A549 (cell line): ENCODE measurements around the gene LCN1. TPM values are rescaled to one million over a fixed set of nuclear protein-coding genes. Genes with fewer than 3 reads are reported as not detected.

Experiments
- ATAC-seq, 2 experiments: fragments of 200-7000 bp in 1 of 2; fragments of >200 bp in 1 of 2; cut with Nextera tagmentation in 1 of 2; cut with Tn5 transposase in 1 of 2; 3 replicates each; pipeline versions ENCODE4 v1.8.0 to v1.9.1; 2018 to 2020; ENCODE audit warnings: mild to moderate bottlenecking in 1 of 2, moderate library complexity in 1 of 2
- CTCF ChIA-PET: fragments of 300-600 bp; sonication (Branson Sonifier 250); formaldehyde crosslinking; extraction: SDS; loops from one replicate; lab custom pipeline; 2021; ENCODE audit warnings: antibody characterized with exemption, inconsistent platforms; lab: Yijun Ruan, JAX
- POLR2A ChIA-PET: fragments of 350-600 bp; formaldehyde crosslinking; extraction: SDS; loops from one replicate; lab custom pipeline; 2021; ENCODE audit warnings: antibody characterized with exemption, inconsistent platforms; lab: Yijun Ruan, JAX
- DNase-seq, 2 experiments: peaks; one replicate each; pipeline versions ENCODE4 v3.0.0 to v3.0.0-alpha.2; 2011 to 2016; ENCODE audit warnings: low read depth in 1 of 2, low spot score in 1 of 2
- FAIRE-seq: peaks from 2 replicates; lab custom pipeline; 2011; peaks lifted over from hg19 to GRCh38; lab: Jason Lieb, UNC
- H3K27ac ChIP-seq, 2 experiments: fragments of >200 bp; sonication (Bioruptor Twin); formaldehyde crosslinking; 3 replicates each; pipeline ENCODE4 v1.5.1; 2016 to 2017
- H3K4me1 ChIP-seq: fragments of >200 bp; sonication (Bioruptor Twin); formaldehyde crosslinking; 3 replicates; pipeline ENCODE4 v1.6.1; 2016
- H3K4me2 ChIP-seq: fragments of >200 bp; sonication (Bioruptor Twin); formaldehyde crosslinking; 3 replicates; pipeline ENCODE4 v1.6.1; 2016
- H3K4me3 ChIP-seq: fragments of >200 bp; sonication (Bioruptor Twin); formaldehyde crosslinking; 3 replicates; pipeline ENCODE4 v1.5.1; 2016
- H3K9me3 ChIP-seq: fragments of >200 bp; sonication (Bioruptor Twin); formaldehyde crosslinking; 3 replicates; pipeline ENCODE4 v1.6.1; 2016
- CBX2 ChIP-seq: fragments of 200-600 bp; sonication (generic); IDR thresholded peaks from 2 replicates; pipeline ENCODE4 v1.6.1; 2016; ENCODE audit warnings: low read depth, mild to moderate bottlenecking, borderline replicate concordance
- CHD2 ChIP-seq: fragments of 150-350 bp; IDR thresholded peaks from 2 replicates; pipeline ENCODE4 v1.6.1; 2014; ENCODE audit warnings: low read length; ENCODE audit not compliant: partially characterized antibody
- CHD4 ChIP-seq: fragments of 200-600 bp; sonication (generic); IDR thresholded peaks from 2 replicates; pipeline ENCODE4 v1.6.1; 2016; ENCODE audit warnings: antibody characterized with exemption, mild to moderate bottlenecking, borderline replicate concordance
- EHF ChIP-seq: fragments of 250-450 bp; sonication (Bioruptor Pico); IDR thresholded peaks from 2 replicates; pipeline ENCODE4 v1.5.0; 2020; ENCODE audit warnings: mild to moderate bottlenecking
- EHMT2 ChIP-seq: fragments of 200-600 bp; sonication (generic); IDR thresholded peaks from 2 replicates; pipeline ENCODE4 v1.6.1; 2016; ENCODE audit warnings: antibody characterized with exemption, low read depth, mild to moderate bottlenecking, moderate library complexity
- ESRRA ChIP-seq: fragments of 150-350 bp; IDR thresholded peaks from 2 replicates; pipeline ENCODE4 v1.6.1; 2014; ENCODE audit warnings: mild to moderate bottlenecking, low read length, borderline replicate concordance
- FOSL2 ChIP-seq, 2 experiments: fragments of 450-650 bp in 1 of 2; fragments of >200 bp in 1 of 2; sonication (Bioruptor Twin) in 1 of 2; formaldehyde crosslinking; IDR thresholded peaks; 2 replicates each; pipeline versions ENCODE4 v1.5.0 to v1.6.1; 2016 to 2020; ENCODE audit warnings: mild to moderate bottlenecking in 1 of 2, moderate library complexity in 1 of 2
- HEYL ChIP-seq: fragments of 250-450 bp; sonication (Bioruptor Pico); IDR thresholded peaks from 2 replicates; pipeline ENCODE4 v1.8.0; 2021; ENCODE audit warnings: mild to moderate bottlenecking, moderate library complexity
- HMGXB4 ChIP-seq: fragments of 250-450 bp; sonication (Bioruptor Pico); IDR thresholded peaks from 2 replicates; pipeline ENCODE4 v1.5.0; 2021; ENCODE audit warnings: mild to moderate bottlenecking, moderate library complexity, borderline replicate concordance
- HOXB5 ChIP-seq: fragments of 250-450 bp; sonication (Bioruptor Pico); IDR thresholded peaks from 2 replicates; pipeline ENCODE4 v1.5.0; 2020; ENCODE audit warnings: mild to moderate bottlenecking, moderate library complexity
- MAFK ChIP-seq: fragments of 450-650 bp; IDR thresholded peaks from 2 replicates; pipeline ENCODE4 v1.6.1; 2014; ENCODE audit not compliant: partially characterized antibody
- MAZ ChIP-seq: fragments of 150-350 bp; IDR thresholded peaks from 2 replicates; pipeline ENCODE4 v1.6.1; 2014; ENCODE audit warnings: antibody characterized with exemption, low read depth, low read length, borderline replicate concordance
- MYC ChIP-seq: IDR thresholded peaks from 2 replicates; pipeline ENCODE4 v1.6.1; 2012; ENCODE audit warnings: mild to moderate bottlenecking, inconsistent platforms, low read length, improper control_type of control experiment, borderline replicate concordance
- NR3C1 ChIP-seq: fragments of >200 bp; sonication (Bioruptor Twin); formaldehyde crosslinking; IDR thresholded peaks from 3 replicates; pipeline ENCODE4 v1.6.1; 2017
- RAD21 ChIP-seq, 2 experiments: fragments of >200 bp in 1 of 2; sonication (Bioruptor Twin) in 1 of 2; formaldehyde crosslinking in 1 of 2; IDR thresholded peaks in 1 of 2; conservative IDR thresholded peaks in 1 of 2; 2 replicates in 1 of 2; 3 replicates in 1 of 2; pipeline ENCODE4 v1.6.1; 2012 to 2018; ENCODE audit warnings: inconsistent platforms in 1 of 2
- SMC3 ChIP-seq: fragments of >200 bp; sonication (Bioruptor Twin); formaldehyde crosslinking; IDR thresholded peaks from 3 replicates; pipeline ENCODE4 v1.6.1; 2018; ENCODE audit warnings: inconsistent platforms
- USF2 ChIP-seq: fragments of 450-650 bp; IDR thresholded peaks from 2 replicates; pipeline ENCODE4 v1.6.1; 2014; ENCODE audit warnings: antibody characterized with exemption
- ZFP36 ChIP-seq: fragments of 450-650 bp; IDR thresholded peaks from 2 replicates; pipeline ENCODE4 v1.6.1; 2014; ENCODE audit warnings: borderline replicate concordance; ENCODE audit not compliant: partially characterized antibody
- ZNF302 ChIP-seq: fragments of 250-450 bp; sonication (Bioruptor Pico); IDR thresholded peaks from 2 replicates; pipeline ENCODE4 v1.9.0; 2021; ENCODE audit warnings: inconsistent platforms, mild to moderate bottlenecking, moderate library complexity
- WGBS: methylation state at CpG from one replicate; pipeline ENCODE4 v1.1.6; 2017; ENCODE audit errors: missing lambda C conversion rate; 5-methylcytosine and 5-hydroxymethylcytosine counted together
- polyA plus RNA-seq, 4 experiments: library from polyadenylated mRNA; depleted of rRNA in 3 of 4; stranded (reverse); fragments of >200 nt; fragmentation: RNase III in 1 of 4; extraction: RNeasy Plus Mini Kit Qiagen cat#74134 plus additional on column Dnase treatment in 1 of 4; gene quantifications; 2 replicates in 3 of 4; 3 replicates in 1 of 4; pipeline ENCODE4 v1.2.3, GENCODE V29; 2011 to 2017
- TF ChIP-seq, protein P1 (sequence below): fragments of >200 bp; sonication (Bioruptor Twin); formaldehyde crosslinking; IDR thresholded peaks from 2 replicates; pipeline ENCODE4 v1.6.1; 2016
- TF ChIP-seq, protein P2 (sequence below): IDR thresholded peaks from 2 replicates; pipeline ENCODE4 v1.6.1; 2012
- TF ChIP-seq, protein P3 (sequence below): IDR thresholded peaks from 2 replicates; pipeline ENCODE4 v1.6.1; 2012; ENCODE audit warnings: low read depth, borderline replicate concordance

LCN1 gene
- polyA plus RNA-seq, 2 of the 4 experiments (the other 2 are of a cell fraction): not detected

DNA sequence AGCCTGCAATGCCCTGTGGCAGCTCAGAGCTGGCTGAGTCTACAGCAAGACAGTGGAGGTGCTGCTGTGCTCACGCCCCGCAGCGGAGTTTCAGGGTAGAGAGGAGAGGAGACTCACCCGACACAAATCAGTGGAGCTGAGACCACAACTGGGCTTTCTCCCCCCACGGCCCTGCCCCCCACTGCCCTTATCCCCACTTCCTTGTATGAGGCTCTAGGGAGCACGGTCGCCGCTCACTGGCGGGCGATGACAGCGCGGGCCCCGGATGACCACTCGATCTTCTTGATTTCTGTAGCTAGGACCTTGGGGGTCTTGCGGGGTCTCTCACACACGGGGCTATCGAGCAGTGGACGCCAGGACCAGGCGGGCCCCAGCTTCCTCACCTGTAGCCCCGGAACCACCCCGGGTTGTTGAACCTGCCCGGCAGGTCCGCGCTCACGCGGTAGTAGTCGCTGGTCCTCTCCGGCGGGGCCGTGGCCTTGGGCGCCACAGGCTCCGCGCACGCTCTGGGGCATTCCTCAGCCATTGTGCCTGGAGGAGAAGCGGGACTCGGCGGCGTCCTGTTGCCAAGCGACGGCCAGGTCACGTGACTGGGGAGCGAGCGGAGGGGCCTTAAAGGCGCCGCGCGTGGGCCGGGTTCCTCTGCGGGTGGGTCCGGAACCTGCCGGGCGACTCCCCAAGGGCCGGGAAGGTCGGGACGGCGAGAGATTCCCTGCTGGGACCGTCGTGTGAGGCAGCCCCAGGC, 21.7 kb upstream of the LCN1 start:
- peak; percentile 82 to 84 for DNase-seq
- no peak for TF ChIP-seq CHD2
- TF ChIP-seq, protein P1, sequence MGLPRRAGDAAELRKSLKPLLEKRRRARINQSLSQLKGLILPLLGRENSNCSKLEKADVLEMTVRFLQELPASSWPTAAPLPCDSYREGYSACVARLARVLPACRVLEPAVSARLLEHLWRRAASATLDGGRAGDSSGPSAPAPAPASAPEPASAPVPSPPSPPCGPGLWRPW: no peak
- TF ChIP-seq NR3C1: no peak
- no peak for TF ChIP-seq CBX2
- TF ChIP-seq EHMT2: no peak
- TF ChIP-seq HEYL: no peak
- TF ChIP-seq ESRRA: 0 out of 2 replicates have a peak, but pooled peaks have one; percentile 10
- TF ChIP-seq, protein P2, sequence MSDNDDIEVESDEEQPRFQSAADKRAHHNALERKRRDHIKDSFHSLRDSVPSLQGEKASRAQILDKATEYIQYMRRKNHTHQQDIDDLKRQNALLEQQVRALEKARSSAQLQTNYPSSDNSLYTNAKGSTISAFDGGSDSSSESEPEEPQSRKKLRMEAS: peak; percentile 46
- peak; percentile 95 for TF ChIP-seq USF2
- TF ChIP-seq HOXB5 (CRISPR knock-in tag): no peak
- TF ChIP-seq CHD4: no peak
- TF ChIP-seq EHF (CRISPR knock-in tag): no peak
- TF ChIP-seq MYC: no peak
- no peak for TF ChIP-seq ZNF302 (CRISPR knock-in tag)
- TF ChIP-seq FOSL2 (IDR thresholded peaks at IDR 0.05): no peak
- no peak for TF ChIP-seq FOSL2 (CRISPR knock-in tag; IDR thresholded peaks at IDR 0.05)
- no peak for TF ChIP-seq RAD21 (conservative IDR thresholded peaks at IDR 0.05 in 1 of 2, IDR thresholded peaks at IDR 0.05 in 1 of 2)
- TF ChIP-seq ZFP36: no peak
- no peak for FAIRE-seq
- WGBS: 4% methylated on average over 15 of the region's 58 CpGs
- Histone ChIP-seq H3K4me1 (peaks cover 17% of the 10 kb centered on the region), H3K27ac (peak overlapping the region; percentile 99), H3K9me3 (no peaks in the 10 kb centered on the region), H3K4me3 (peak overlapping the region; percentile 100), H3K4me2 (peak overlapping the region; percentile 84)
- ChIA-PET CTCF (interaction anchor here (0.7 to 3.3 kb wide), 5 partner anchors 12 to 60 kb away, joined by 3 to 24 read pairs (median 5); partner anchors contain the start of gene PPP1R26), POLR2A (interaction anchor here (1.4 kb wide), 1 partner anchor 19 kb away, joined by 3 read pairs; no protein-coding TSS in a partner anchor)
- ATAC-seq: peak; percentile 67 to 78

DNA sequence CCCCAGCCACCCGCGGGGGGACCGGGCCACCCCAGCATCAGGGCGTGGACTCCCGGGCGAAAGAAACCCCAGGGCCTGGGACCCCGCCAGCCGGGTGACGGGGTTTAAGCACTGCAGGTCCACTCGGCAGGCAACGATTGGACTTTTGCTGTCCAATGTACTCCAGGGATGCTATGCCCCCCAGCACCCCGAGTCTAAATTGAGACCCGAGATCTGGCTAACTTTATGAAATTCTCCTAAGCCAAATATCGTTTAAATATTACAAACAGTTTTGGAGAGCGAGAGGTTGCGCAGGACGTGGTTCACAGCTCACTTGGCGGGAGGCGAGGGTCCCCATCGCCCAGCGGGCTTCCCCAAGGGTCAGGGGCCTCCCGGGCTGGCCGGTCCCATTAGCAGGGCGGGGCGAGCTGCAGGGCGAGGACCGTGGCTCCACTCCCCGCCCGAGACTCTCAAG, 21.1 kb upstream of the LCN1 start:
- POLR2A ChIA-PET: no interaction called here
- DNase-seq: no peak
- WGBS: under 1% methylated on average over 21 of the region's 29 CpGs

More for the DNA sequence above, 21.1 kb upstream of the LCN1 start:
- FAIRE-seq: no peak
- CTCF ChIA-PET: interaction anchor here (0.7 to 3.3 kb wide), 5 partner anchors 13 to 61 kb away, joined by 3 to 24 read pairs (median 5); partner anchors contain the start of gene PPP1R26
- H3K4me3 ChIP-seq: peak overlapping the region; percentile 100
- H3K9me3 ChIP-seq: no peaks in the 10 kb centered on the region
- ATAC-seq: peak; percentile 11 to 21; a peak in 5 of 6 replicates
- H3K4me2 ChIP-seq: peak overlapping the region; percentile 84
- H3K27ac ChIP-seq: peak overlapping the region; percentile 99
- TF ChIP-seq SMC3 (no peak), MAZ (no peak), MAFK (no peak), HMGXB4 (CRISPR knock-in tag) (no peak), ESRRA (no peak)
- TF ChIP-seq, protein P3, sequence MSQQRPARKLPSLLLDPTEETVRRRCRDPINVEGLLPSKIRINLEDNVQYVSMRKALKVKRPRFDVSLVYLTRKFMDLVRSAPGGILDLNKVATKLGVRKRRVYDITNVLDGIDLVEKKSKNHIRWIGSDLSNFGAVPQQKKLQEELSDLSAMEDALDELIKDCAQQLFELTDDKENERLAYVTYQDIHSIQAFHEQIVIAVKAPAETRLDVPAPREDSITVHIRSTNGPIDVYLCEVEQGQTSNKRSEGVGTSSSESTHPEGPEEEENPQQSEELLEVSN: peak; percentile 11; the same call in 1 of the 2 replicates
- TF ChIP-seq, all 56 proteins: peak for 1
- peaks cover 17% of the 10 kb centered on the region for H3K4me1 ChIP-seq
